HEK293 (cell line): Measurements from ENCODE around the gene OPN4.

Experiments used
- CTCF ChIA-PET: fragments of 350-600 bp; formaldehyde crosslinking; extraction: SDS; loops from one replicate; lab custom pipeline; 2021; ENCODE audit warnings: antibody characterized with exemption; lab: Yijun Ruan, JAX
- POLR2A ChIA-PET: fragments of 300-600 bp; formaldehyde crosslinking; extraction: SDS; loops from one replicate; lab custom pipeline; 2020; ENCODE audit warnings: antibody characterized with exemption, inconsistent platforms; lab: Yijun Ruan, JAX
- H3K27ac ChIP-seq: fragments of 200-500 bp; sonication (Bioruptor generic); 2 replicates; pipeline ENCODE4 v1.5.1; 2014; ENCODE audit warnings: low read depth, low read length, control low read depth, inconsistent platforms; ENCODE audit errors: extremely low read depth
- H3K36me3 ChIP-seq, 2 experiments: fragments of 200-500 bp in 1 of 2; sonication (Bioruptor generic) in 1 of 2; 1 replicate in 1 of 2; 2 replicates in 1 of 2; pipeline ENCODE4 v1.5.1; 2014 to 2017; ENCODE audit warnings: inconsistent platforms in 2 of 2, low read length in 2 of 2; ENCODE audit not compliant: control insufficient read depth in 2 of 2, insufficient read depth in 1 of 2
- H3K4me1 ChIP-seq: fragments of 200-500 bp; sonication (Bioruptor generic); 2 replicates; pipeline ENCODE4 v1.5.1; 2014; ENCODE audit warnings: mild to moderate bottlenecking, low read length, inconsistent platforms; ENCODE audit not compliant: control insufficient read depth, insufficient read depth
- H3K4me3 ChIP-seq: 2 replicates; pipeline ENCODE4 v1.5.1; 2011; ENCODE audit warnings: low read depth, mild to moderate bottlenecking, control low read depth, low read length, moderate library complexity
- H3K9me3 ChIP-seq: fragments of 200-500 bp; sonication (Bioruptor generic); 2 replicates; pipeline ENCODE4 v1.5.1; 2014; ENCODE audit warnings: low read depth, low read length, inconsistent platforms; ENCODE audit not compliant: control insufficient read depth, insufficient read depth
- ZBTB1 ChIP-seq: fragments of 450-650 bp; formaldehyde crosslinking; IDR thresholded peaks from 2 replicates; pipeline ENCODE4 v1.5.1; 2016; ENCODE audit warnings: missing biosample characterization, missing genetic modification characterization
- ZBTB21 ChIP-seq: fragments of 450-650 bp; formaldehyde crosslinking; IDR thresholded peaks from 2 replicates; pipeline ENCODE4 v1.5.1; 2017; ENCODE audit warnings: missing biosample characterization, missing genetic modification characterization
- ZBTB7A ChIP-seq: fragments of 450-650 bp; formaldehyde crosslinking; IDR thresholded peaks from 2 replicates; pipeline ENCODE4 v1.5.1; 2016; ENCODE audit warnings: low read depth, missing biosample characterization, missing genetic modification characterization
- ZBTB8A ChIP-seq: fragments of 450-650 bp; formaldehyde crosslinking; IDR thresholded peaks from 2 replicates; pipeline ENCODE4 v1.5.1; 2016; ENCODE audit warnings: missing biosample characterization, missing genetic modification characterization
- ZNF146 ChIP-seq: fragments of 450-650 bp; formaldehyde crosslinking; IDR thresholded peaks from 2 replicates; pipeline ENCODE4 v1.5.1; 2016; ENCODE audit warnings: missing biosample characterization, missing genetic modification characterization
- ZNF292 ChIP-seq: fragments of 450-650 bp; formaldehyde crosslinking; IDR thresholded peaks from 2 replicates; pipeline ENCODE4 v1.5.1; 2016; ENCODE audit warnings: low read depth, missing biosample characterization, missing genetic modification characterization, borderline replicate concordance
- ZNF302 ChIP-seq: fragments of 450-650 bp; formaldehyde crosslinking; IDR thresholded peaks from 2 replicates; pipeline ENCODE4 v1.5.1; 2016; ENCODE audit warnings: missing biosample characterization, missing genetic modification characterization, low read depth
- ZNF514 ChIP-seq: fragments of 450-650 bp; formaldehyde crosslinking; IDR thresholded peaks from 2 replicates; pipeline ENCODE4 v1.5.1; 2016; ENCODE audit warnings: missing biosample characterization, missing genetic modification characterization
- ZNF558 ChIP-seq: fragments of 450-650 bp; formaldehyde crosslinking; IDR thresholded peaks from 2 replicates; pipeline ENCODE4 v1.5.1; 2016; ENCODE audit warnings: missing biosample characterization, missing genetic modification characterization
- ZNF560 ChIP-seq: fragments of 450-650 bp; formaldehyde crosslinking; IDR thresholded peaks from 2 replicates; pipeline ENCODE4 v1.5.1; 2017; ENCODE audit warnings: missing biosample characterization, missing genetic modification characterization, borderline replicate concordance
- ZNF600 ChIP-seq: fragments of 450-650 bp; formaldehyde crosslinking; IDR thresholded peaks from 2 replicates; pipeline ENCODE4 v1.5.1; 2016; ENCODE audit warnings: missing biosample characterization, missing genetic modification characterization
- ZNF629 ChIP-seq: fragments of 450-650 bp; formaldehyde crosslinking; IDR thresholded peaks from 2 replicates; pipeline ENCODE4 v1.5.1; 2017; ENCODE audit warnings: missing biosample characterization, missing genetic modification characterization
- ZNF677 ChIP-seq: fragments of 450-650 bp; IDR thresholded peaks from 2 replicates; pipeline ENCODE4 v1.5.0; 2018; ENCODE audit warnings: missing biosample characterization, mild to moderate bottlenecking, missing genetic modification characterization, moderate library complexity
- ZNF792 ChIP-seq: fragments of 450-650 bp; formaldehyde crosslinking; IDR thresholded peaks from 2 replicates; pipeline ENCODE4 v1.5.1; 2016; ENCODE audit warnings: missing biosample characterization, missing genetic modification characterization
- ZSCAN30 ChIP-seq: fragments of 450-650 bp; IDR thresholded peaks from 2 replicates; pipeline ENCODE4 v1.5.1; 2018; ENCODE audit warnings: missing biosample characterization, mild to moderate bottlenecking, missing genetic modification characterization, moderate library complexity
- TF ChIP-seq, protein P1 (sequence below): fragments of 450-650 bp; formaldehyde crosslinking; IDR thresholded peaks from 2 replicates; pipeline ENCODE4 v1.5.1; 2016; ENCODE audit warnings: missing biosample characterization, missing genetic modification characterization
- TF ChIP-seq, protein P2 (sequence below): fragments of 450-650 bp; formaldehyde crosslinking; IDR thresholded peaks from 2 replicates; pipeline ENCODE4 v1.5.1; 2016; ENCODE audit warnings: missing biosample characterization, missing genetic modification characterization
- TF ChIP-seq, protein P3 (sequence below): fragments of 450-650 bp; formaldehyde crosslinking; IDR thresholded peaks from 2 replicates; pipeline ENCODE4 v1.5.1; 2017; ENCODE audit warnings: missing biosample characterization, missing genetic modification characterization

Gene OPN4, protein sequence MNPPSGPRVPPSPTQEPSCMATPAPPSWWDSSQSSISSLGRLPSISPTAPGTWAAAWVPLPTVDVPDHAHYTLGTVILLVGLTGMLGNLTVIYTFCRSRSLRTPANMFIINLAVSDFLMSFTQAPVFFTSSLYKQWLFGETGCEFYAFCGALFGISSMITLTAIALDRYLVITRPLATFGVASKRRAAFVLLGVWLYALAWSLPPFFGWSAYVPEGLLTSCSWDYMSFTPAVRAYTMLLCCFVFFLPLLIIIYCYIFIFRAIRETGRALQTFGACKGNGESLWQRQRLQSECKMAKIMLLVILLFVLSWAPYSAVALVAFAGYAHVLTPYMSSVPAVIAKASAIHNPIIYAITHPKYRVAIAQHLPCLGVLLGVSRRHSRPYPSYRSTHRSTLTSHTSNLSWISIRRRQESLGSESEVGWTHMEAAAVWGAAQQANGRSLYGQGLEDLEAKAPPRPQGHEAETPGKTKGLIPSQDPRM

DNA sequence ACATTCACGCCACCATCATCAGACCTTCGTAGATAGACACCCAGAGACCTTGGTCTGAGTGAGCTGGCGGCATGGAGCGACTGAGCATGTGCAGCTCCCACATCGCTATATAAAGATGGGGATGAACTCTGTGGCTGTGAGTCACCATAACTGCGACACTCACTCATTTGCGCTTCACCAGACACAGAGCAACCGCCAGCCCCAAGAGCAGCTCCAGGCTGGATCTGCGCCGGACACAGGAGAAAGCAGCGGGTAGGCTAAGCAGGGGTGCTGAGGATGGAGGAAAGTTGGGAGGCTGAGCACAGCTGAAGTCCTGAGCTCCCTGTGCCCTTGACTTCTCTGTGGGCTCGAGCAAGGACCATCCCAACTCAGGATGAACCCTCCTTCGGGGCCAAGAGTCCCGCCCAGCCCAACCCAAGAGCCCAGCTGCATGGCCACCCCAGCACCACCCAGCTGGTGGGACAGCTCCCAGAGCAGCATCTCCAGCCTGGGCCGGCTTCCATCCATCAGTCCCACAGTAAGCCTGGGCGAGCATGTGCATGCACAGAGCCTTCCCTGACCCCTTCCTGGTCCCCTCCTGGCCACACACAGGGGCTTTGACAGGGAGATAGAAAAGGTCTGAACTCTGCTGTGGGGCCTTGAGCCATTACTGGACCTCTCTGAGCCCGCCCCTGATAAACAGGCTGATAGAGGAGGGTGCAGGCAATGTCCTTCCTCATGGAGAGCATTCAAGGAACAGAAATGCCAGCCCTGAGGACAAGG is at the start of gene OPN4:
Gene OPN4 (plus strand): TSS at position 137 of the 762 bp plus-strand sequence. CDS start 237 bp downstream, at position 374.
- H3K9me3 ChIP-seq, result no peaks in the 10 kb centered on the region
- CTCF ChIA-PET, result interaction anchor here (0.9 kb wide), 1 partner anchor 13 kb away, joined by 3 read pairs; no protein-coding TSS in a partner anchor
- H3K27ac ChIP-seq, result no peak within 1 kb of the TSS
- TF ChIP-seq, protein P1, sequence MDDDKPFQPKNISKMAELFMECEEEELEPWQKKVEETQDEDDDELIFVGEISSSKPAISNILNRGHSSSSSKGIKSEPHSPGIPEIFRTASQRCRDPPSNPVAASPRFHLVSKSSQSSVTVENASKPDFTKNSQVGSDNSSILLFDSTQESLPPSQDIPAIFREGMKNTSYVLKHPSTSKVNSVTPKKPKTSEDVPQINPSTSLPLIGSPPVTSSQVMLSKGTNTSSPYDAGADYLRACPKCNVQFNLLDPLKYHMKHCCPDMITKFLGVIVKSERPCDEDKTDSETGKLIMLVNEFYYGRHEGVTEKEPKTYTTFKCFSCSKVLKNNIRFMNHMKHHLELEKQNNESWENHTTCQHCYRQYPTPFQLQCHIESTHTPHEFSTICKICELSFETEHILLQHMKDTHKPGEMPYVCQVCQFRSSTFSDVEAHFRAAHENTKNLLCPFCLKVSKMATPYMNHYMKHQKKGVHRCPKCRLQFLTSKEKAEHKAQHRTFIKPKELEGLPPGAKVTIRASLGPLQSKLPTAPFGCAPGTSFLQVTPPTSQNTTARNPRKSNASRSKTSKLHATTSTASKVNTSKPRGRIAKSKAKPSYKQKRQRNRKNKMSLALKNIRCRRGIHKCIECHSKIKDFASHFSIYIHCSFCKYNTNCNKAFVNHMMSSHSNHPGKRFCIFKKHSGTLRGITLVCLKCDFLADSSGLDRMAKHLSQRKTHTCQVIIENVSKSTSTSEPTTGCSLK (tag by site-specific recombination), result no peak
- TF ChIP-seq ZBTB8A (tag by site-specific recombination) (no peak), ZBTB7A (no peak), ZNF146 (no peak), ZNF560 (tag by site-specific recombination) (no peak), ZBTB21 (tag by site-specific recombination) (no peak), ZNF600 (tag by site-specific recombination) (0 out of 2 replicates have a peak, but pooled peaks have one; percentile 62), ZSCAN30 (tag by site-specific recombination) (no peak), ZNF292 (tag by site-specific recombination) (no peak), ZBTB1 (tag by site-specific recombination) (no peak), ZNF514 (no peak), ZNF629 (tag by site-specific recombination) (no peak), ZNF792 (tag by site-specific recombination) (no peak)
- TF ChIP-seq, protein P2, sequence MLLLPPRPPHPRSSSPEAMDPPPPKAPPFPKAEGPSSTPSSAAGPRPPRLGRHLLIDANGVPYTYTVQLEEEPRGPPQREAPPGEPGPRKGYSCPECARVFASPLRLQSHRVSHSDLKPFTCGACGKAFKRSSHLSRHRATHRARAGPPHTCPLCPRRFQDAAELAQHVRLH (tag by site-specific recombination), result no peak
- TF ChIP-seq, protein P3, sequence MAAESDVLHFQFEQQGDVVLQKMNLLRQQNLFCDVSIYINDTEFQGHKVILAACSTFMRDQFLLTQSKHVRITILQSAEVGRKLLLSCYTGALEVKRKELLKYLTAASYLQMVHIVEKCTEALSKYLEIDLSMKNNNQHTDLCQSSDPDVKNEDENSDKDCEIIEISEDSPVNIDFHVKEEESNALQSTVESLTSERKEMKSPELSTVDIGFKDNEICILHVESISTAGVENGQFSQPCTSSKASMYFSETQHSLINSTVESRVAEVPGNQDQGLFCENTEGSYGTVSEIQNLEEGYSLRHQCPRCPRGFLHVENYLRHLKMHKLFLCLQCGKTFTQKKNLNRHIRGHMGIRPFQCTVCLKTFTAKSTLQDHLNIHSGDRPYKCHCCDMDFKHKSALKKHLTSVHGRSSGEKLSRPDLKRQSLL (tag by site-specific recombination), result 0 out of 2 replicates have a peak, but pooled peaks have one; percentile 36
- POLR2A ChIA-PET, result no interaction called here
- no peaks in the 10 kb centered on the region for H3K36me3 ChIP-seq
- H3K4me3 ChIP-seq, result no peak within 1 kb of the TSS
- H3K4me1 ChIP-seq, result 0 out of 2 replicates have a peak, but pooled peaks cover 4% of the 10 kb centered on the region

DNA sequence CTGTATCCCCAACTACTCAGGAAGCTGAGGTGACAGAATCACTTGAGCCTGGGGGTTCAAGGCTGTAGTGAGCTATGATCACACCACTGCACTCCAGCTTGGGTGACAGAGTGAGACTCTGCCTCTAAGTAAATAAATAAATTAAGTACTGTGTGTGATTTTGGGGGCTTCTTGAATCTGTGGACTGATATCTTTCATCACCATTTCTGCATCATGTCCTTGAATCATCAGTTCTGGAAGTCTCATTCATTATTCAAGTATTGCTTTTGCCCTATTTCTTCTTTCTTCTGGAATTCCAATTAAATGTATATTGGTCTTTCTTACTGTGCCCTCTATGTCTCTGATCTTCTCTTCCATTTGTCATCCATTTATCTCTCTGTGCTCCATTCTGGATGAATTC is 46.7 kb upstream of the OPN4 start:
- Histone ChIP-seq H3K9me3 (no peaks in the 10 kb centered on the region), H3K4me1 (no peaks in the 10 kb centered on the region), H3K36me3 (no peaks in the 10 kb centered on the region), H3K27ac (no peak overlapping the region), H3K4me3 (no peak overlapping the region)
- TF ChIP-seq ZNF302 (tag by site-specific recombination) (no peak), ZNF677 (tag by site-specific recombination) (no peak), ZNF558 (tag by site-specific recombination) (peak; percentile 99)
- ChIA-PET CTCF (no interaction called here), POLR2A (no interaction called here)
